ENCODE results near the gene ZFYVE19.

The ZFYVE19 gene, protein sequence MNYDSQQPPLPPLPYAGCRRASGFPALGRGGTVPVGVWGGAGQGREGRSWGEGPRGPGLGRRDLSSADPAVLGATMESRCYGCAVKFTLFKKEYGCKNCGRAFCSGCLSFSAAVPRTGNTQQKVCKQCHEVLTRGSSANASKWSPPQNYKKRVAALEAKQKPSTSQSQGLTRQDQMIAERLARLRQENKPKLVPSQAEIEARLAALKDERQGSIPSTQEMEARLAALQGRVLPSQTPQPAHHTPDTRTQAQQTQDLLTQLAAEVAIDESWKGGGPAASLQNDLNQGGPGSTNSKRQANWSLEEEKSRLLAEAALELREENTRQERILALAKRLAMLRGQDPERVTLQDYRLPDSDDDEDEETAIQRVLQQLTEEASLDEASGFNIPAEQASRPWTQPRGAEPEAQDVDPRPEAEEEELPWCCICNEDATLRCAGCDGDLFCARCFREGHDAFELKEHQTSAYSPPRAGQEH

DNA sequence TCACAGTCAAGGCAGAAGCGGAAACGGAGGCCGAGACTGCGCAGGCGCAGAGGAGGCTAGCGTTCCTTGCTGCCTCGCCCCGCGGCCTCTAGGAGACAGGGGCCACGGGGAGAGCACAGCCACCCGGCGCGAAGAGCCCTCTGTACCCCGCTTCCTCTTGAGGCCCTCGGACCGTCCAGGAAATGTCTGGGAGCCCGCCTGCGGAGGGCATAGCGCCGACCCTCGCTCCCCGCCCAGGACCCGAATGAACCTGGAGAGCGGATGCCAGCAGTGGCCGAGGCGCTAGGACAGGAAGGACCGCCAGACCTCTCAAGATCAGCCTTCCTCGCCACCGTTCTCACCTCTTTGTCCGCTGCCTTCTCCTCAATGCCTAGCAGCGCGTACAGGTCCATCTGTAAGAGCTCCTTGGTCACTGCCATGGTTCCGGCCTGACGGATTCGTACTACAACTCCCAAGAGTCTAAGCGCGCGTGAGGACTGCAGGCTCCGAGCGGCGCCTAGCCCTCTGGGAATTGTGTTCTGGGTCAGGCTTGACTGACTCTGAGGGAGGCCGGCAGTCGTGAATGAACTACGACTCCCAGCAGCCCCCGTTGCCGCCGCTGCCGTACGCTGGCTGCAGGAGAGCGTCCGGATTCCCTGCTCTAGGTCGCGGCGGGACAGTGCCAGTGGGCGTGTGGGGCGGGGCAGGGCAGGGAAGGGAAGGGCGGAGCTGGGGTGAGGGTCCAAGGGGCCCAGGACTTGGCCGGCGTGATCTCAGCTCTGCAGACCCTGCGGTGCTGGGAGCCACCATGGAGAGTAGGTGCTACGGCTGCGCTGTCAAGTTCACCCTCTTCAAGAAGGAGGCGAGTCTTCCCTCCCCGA, at the start of gene ZFYVE19, which contains the start of gene DNAJC17:
Gene ZFYVE19 (plus strand): TSS at position 62 of the 860 bp plus-strand sequence. CDS start 501 bp downstream, at position 563.
Gene DNAJC17 (minus strand): TSS at position 446 of the 860 bp plus-strand sequence. CDS start 27 bp downstream, at position 419.
- peak; percentile 76 for DNase-seq

DNA sequence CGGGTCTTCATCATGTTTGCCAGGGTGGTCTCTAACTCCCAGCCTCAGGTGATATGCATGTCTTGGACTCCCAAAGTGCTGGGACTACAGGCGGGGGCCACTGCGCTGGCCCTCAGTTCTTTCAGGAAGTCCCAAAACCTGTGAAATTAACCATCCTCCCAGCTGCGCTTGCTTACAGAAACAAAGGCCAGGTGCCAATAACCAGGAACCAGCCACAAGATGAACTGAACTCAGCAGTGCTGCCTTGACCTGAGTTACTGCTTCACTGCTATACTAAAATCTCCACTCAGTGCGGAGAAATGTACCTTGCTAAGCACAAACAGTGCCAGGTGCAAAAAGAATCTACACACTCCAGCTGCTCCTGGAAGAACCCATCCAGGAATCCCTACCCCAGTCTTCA, 46.9 kb upstream of the ZFYVE19 start:
- DNase-seq, result no peak

DNA sequence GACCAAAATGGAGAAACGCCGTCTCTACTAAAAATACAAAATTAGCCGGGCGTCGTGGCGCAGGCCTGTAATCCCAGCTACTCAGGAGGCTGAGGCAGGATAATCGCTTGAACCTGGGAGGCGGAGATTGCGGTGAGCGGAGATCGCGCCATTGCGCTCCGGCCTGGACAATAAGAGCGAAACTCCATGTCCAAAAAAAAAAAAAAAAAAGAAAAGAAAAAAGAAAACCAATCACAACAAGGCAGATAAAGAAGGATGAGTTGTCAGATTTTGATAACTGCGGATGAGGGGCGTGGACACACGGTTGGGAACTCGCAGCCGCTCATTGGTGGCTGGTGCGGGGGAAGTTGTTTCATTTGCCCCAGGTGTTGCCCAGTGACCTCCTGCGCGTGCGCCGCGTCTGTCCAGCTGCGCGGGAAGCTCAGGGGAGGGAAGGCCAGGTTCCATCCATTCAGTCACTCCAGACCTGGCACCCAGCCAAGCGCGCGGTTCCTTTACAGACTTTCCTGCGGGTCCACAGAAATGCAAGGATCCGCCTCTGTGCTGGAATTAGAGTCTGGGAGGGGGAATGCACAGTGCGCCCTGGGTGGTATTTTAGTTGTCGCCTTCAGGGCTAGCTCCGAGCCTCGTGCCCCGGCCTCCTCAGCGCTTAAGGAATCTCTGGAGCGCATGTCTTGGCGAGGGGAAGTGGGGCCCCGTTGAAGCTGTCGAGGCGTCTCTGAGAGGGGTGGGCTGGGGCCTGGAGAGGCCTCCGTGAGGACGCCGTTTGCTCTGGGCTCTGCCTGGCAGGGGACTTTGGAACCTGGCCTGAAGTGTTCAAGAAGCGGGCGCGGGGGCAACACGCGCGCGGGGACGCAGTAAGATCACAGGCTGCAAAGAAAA, 43.7 kb upstream of the ZFYVE19 start:
- DNase-seq, result peak; percentile 38

DNA sequence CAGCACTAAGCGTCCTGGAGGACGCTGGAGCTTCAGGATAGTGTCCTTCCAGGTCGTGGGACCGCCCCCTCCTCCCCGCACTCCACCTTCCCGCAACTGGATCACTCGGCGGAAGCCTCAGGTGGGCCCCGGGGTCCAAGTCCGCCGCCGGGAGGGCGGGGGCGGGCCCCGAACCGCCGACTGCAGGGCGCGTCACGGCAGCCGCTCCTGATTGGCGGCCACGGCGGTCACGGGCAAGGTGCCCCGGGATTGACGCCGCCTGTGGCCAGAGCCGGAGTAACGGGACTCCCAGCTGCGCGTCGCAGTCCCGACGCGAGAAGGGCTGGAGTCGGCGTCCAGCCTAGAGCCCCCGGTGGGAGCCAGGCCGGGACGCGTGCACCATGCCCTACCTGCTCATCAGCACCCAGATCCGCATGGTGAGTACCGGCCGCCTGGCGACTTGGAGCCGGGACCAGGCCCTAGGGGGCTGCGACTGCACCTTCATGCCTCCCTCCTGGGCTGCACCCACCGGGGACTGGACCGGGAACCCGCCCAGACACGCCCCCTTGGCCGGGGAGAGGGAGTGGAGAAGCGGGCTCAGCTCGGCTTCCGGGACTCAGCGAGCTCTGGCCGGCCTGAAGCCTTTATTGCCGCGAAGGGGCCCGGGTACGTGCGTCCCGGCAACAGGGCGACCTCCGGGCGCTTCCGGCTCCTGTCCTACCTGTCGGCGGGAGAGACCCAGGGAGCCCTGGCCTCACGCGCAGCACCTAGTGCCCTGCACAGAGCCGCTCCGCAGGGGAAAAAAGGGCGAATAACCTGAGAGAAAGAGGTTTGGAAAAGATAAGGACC, 42.9 kb upstream of the ZFYVE19 start, which contains the start of gene GCHFR:
Gene GCHFR (plus strand): TSS at position 268 of the 828 bp plus-strand sequence. CDS start 113 bp downstream, at position 381.
- peak; percentile 38 for DNase-seq

DNA sequence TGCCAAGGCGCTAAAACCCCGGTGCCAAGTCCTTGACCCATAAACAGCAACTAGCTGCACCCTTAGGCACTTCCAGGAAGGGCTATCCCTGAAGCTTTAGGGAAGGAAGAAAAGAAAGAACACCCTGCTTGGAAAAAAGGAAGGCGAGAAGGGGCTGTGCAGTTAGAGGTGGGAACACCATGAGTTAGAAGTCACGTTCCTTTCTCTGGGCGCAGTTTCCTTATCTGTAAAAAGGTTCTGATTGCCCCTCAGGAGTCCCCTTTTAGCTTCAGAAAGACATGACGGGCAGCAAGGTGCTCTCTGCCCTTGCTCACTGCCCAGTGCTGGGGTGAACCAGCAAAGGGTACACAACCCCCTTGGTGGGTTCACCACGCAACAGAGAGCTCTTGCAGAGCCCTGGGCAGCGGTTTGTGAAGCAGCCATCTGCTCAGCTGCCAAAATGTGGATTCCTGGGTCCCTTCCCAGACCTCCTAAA, 42.2 kb upstream of the ZFYVE19 start:
- DNase-seq, result no peak

DNA sequence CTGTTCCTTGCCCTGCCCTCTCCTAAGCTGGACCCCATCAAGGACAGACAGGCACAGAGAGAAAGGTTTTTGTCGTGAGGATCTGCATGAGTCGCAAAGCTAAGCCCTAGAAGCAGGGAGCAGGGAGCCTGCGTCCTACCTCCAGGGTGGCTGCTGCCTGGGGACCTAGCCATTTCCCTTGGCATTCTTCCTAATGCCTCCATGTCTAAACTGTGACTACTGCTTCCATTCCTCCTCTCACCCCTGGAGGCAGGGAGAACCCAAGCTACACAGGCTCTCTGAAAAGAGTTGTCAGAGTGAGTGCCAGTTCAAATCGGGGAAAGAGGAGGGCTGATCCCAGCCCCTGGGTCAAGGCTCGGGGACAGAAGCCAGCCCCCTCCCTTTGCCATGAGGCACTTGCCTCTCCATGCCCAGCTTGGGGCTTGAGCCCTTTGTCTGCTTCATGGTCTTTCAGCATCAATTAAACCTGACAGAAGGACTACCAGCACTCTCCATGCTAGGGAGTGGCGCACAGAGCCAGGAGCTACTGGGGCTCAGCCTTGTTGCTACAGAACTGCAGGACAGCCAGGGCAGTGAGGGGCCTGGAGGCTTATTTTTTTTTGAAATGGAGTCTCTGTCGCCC, 40.6 kb upstream of the ZFYVE19 start:
- no peak for DNase-seq

DNA sequence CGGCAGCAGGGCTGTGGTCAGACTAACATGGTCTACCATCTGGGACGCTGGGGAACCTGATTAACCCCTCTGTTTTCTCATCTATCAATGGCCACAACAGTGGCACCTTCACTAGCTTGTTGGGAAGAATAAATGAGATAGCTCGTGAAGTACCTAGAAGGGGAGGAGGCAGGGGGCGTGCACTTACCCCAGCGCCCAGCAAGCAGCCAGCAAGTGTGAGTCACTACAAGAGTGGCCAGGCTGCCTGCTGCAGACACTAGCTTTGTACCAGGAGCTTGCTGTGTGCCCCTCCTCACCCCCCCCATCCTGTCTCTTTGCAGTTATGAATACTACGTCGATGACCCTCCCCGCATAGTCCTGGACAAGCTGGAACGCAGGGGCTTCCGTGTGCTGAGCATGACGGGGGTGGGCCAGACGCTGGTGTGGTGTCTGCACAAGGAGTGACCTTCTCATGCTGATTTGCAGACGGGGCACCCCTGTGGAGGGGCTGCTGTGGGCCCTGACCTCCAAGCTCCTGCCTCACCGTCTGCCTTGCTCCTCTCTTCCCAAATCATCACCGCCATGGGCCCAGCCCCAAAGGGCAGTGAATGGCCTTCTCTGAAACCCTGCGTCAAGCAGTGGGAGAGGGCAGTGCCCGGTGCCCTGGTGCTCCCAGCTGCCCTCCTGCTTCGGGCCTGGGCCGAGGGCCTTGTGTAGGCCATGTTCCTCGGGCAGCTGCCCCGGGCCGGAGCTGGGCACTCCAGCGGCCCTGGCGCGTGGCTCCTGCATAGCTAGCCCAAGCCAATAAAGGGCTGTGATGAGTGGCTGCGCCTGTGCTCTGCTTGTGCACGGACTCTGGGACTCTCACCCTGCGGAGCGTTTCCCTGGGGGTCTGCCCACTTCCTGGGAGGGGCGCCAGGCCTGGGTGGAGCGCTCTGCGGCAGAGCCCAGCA, 39.7 kb upstream of the ZFYVE19 start:
- DNase-seq, result no peak

DNA sequence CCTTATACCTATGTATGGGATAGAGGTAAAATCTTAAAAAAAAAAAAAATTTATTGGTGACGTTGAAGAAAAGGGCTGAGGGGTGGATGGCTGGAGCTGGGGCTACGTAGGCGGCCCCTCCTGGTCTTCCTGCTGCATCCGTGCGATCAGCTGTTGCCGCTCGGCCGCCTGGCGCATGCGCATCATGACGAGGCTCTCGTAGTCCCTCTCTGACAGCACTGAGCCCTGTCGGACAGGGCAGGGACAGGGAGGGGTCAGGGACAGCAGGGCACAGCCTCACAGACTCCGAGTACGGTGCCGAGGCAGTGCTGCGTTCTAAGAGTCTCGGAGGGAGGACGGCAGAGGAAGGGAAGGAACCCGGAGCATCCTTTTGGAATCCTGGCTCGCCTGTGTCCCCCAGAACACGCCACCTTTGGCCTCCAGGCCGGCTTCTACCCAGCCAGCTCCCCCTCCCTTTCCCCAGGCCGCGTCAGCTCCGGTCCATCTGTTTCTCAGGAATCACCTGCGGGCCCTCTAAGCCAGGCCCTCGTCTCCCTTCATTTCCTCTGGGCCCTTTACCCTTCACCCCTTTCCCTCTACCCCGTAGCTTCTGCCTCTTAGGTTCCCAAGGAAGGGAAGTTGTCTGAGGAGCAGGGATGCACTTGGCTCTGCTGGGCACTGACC, 38.9 kb upstream of the ZFYVE19 start:
- DNase-seq, result no peak

DNA sequence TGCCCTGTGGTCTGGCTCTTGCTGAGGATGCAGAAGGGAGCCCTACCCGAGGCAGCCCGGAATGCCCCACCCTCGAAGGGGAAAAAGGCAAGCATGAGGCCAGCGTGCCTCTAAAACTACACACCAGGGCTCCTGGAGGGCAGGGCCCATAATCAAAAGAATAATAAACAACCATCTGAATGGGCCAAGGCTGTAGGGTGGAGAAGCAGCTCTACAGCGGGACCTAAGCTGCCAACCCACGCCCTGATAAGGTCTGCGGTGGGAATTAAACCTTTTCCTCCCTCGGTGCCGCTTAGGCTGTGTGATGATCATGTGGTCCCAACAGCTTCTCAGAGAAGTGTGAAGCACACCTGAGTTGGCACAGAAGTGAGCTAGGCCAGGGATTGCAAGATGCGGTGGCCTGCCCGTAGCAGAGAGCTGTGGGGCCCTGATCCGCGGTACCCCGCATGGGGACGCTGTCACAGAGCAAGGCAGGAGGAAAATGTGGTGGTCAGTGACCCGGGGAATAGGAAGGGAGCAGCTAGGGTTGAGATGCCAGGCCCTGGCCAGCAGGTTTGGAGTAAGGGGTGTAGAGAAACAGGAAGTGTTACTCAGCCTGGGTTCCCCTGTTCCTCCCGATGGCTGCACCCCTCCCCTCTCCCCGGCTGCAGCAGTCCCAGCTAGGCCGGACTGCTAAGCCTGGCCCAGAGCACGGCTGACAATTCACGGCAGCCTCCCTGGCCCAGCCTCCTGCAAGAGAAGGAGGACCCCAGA, 38.2 kb upstream of the ZFYVE19 start:
- DNase-seq, result no peak

DNA sequence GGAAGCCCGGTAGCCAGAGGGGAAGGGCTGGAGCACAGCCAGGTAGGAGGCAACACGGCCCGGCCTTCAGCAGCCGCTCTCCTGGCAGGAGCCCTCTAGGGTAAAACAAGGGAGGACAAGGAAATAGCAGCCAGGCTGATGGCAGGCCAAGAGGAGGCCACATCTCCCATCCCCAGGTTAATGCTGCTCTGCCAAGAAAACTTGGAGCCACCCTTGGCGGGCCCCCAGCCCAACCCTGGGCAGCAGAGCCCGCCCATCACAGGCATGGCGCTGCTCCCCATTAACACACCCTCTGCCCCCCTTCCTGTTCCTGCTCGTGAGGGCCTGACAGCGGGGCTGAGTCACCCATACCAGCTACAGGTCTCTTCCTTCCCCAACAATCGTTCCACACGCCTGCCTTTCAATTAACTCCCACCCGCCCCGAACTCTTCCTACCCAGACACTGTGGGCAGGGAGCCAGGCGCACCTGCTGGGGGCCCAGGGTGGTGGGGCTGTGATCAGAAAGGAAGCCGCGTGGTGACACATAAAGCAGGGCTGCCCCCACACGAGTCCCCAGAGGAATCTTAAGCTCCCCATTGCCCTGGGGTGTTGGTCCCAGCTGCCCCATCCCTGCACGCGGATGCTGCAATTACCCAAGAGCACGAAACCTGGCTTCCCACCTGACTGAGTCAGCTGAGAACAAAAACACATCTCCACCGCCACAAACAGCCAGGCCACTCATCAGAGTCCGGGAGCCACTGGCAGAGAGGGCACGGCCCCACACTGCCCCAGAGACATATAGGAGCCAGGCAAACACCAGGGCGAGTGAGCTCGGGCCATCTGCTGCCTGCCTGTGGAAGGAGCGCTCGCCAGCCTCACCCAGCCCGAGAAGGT, 37.4 kb upstream of the ZFYVE19 start, which contains the start of gene C15orf62:
Gene C15orf62 (plus strand): TSS at position 707 of the 873 bp plus-strand sequence. CDS start 516 bp downstream, outside the sequence.
- peak; percentile 62 for DNase-seq

DNA sequence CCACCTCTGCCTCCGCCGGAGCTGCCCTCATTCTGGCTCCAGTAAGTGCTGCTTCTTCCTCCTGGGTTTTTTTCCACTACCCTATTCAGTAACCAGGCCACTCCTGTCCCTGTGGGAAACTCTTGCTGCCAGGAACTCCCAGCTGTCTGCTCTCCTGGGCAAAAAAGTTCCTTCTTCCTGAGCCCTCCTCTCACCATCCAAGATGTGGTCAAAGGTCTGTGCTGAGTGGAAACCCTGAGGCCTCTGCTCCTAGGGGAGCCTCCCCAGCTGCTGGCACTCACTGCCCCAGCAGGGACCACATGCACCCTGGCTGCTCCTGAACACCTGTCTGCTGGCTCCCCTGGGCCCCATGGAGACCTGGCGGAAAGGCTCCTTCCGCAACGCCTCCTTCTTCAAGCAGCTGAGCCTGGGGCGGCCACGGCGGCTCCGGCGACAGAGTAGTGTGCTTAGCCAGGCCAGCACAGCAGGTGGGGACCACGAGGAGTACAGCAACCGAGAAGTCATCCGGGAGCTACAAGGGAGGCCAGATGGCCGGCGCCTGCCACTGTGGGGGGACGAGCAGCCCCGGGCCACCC, 36.7 kb upstream of the ZFYVE19 start:
- DNase-seq, result no peak

DNA sequence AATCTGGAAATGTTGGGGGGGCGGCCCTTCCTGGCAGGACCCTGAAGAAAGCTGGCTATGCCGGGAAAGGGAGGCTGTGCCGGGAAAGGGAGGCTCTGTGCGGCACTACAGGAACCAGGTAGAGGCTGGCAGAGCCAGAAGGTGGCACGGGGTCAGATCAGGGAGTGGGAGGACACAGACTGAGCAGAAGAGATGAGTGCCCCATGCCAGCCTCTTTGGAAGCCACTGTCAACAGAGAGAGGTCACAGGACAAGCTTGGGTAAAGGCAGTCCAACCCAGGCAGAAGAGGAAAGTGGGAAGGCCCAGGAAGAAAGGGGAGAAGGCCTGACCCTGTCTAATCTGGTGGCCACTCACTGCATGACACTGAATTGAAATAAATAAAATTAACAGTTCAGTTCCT, 35.6 kb upstream of the ZFYVE19 start:
- no peak for DNase-seq

DNA sequence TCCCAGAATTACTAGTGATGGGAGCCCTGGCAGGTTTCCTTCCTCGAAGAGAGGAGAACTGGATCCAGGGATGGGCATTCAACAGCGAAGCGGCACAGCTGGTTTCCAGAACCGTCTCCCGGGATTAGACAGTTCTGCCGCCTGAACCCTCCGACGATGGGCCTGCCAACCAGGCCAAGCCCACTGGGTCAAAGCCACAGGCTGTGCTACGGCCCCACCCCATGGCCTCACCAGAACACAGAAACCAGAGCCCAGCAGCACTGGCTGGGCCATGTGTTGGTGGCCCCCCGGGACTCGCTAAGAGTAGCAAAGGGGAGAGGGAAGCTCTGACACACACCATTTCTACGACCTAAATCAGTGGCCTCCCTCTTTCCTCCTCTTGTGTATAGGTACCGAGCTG, 34.9 kb upstream of the ZFYVE19 start:
- DNase-seq, result no peak

DNA sequence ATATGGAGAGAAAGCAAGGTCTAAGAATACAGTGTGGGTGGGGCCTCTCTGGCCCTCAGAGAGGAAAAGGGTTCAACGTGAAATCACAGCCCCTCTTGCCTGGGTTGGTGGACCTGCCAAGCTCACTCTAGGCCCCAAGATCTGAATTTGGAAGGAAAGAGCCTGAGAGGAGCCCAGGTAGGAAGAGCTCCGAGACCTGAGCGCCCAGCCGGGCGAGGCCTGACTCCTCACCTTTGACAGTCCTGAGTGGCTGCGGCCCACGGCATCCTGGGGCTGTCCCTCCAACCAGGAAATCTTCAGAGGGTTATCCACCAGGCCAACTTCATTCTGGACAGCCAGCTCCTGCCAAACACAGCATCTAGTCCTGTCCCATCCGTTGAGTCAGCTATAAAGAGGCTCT, 33.4 kb upstream of the ZFYVE19 start:
- no peak for DNase-seq

DNA sequence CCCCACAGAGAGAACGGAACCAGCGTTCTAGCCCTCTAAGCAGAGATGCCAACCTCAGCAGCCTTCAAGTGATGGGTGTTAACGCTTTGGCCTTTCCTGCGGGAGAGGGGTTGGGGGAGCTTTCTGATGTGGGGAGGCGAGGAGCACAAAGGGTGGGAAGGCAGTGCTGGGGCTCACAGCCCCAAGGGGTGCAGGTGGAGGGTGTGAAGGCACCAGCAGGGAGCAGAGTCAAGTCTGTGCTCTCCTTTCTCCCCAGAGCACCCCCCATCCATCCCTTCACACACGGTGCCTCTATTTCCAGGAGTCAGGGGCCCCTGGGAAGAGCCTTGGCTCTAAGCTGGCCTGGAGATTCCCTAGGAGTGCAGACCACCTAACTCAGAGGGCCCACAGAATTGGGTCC, 33.0 kb upstream of the ZFYVE19 start:
- no peak for DNase-seq

DNA sequence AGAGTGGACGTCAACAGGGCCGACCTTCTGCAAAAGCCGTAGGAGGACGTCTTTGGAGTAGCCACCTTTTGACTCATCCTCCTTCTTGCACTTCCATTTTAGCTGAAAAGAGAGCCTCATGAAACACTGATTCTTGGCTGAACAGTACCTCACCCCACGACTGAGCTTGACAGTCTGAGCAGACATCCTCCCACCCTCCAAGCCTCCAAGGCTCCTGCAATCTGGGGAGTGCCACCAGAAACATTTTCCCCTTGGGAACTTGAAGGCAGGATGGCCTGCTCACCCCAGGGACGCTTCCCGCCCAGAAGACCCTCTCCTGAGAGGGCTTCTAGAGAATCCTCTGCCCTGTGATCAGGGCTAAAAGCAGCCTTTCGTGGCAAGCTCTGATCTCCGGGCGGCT, 31.9 kb upstream of the ZFYVE19 start:
- no peak for DNase-seq

Data from GF-D8 (cell line).